Suppressor macrophage (primary cell): ENCODE measurements around the gene RTP2.
A peak's percentile ranks its signal among the peaks of the same experiment; 100 is the strongest.
"Not testable (repeated sequence)": the region's sequence is repeated elsewhere in the genome, so short reads cannot be mapped to it uniquely, and the experiment has no call there.

Experiments used
- DNase-seq, 4 experiments: peaks; one replicate each; pipeline ENCODE4 v3.0.0-alpha.2; 2020 to 2022

Gene RTP2

DNA sequence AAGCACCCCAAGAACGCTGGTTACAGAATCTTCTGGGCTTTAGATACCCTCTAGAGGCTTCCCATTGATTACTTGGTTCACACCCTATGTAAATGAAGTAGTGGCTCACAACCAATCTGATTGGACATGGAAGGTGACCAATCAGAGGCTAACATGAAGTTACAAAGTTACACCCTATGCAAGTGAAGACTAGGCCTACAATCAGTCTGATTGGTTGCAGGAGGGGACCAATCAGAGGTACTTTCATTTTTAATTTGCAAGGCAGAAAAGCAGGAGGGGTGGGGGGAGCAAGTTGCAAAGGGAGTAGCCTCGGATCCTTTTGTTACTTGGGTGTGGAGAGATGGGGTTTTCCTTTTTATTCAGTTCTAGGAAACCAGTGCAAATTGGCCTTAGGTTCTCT, 11.1 kb upstream of the RTP2 start:
- peak in 2 of 4 experiments; percentile 12 to 26 for DNase-seq

DNA sequence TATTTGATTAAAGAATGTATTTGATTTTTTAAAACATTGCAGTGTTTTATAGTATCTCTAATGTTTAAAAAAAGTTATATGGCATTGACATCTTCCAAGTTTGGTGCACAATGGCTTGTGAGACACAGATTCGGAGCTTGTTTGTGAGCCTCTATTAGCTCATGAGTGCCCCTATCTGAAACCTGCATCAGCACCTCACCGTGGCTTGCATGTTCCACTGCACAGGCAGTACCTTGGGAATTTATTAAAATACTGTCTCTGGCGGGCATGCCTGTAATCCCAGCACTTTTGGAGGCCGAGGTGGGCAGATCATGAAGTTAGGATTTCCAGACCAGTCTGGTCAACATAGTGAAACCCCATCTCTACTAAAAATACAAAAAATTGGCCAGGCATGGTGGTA, 6.8 kb upstream of the RTP2 start:
- DNase-seq: no peak

DNA sequence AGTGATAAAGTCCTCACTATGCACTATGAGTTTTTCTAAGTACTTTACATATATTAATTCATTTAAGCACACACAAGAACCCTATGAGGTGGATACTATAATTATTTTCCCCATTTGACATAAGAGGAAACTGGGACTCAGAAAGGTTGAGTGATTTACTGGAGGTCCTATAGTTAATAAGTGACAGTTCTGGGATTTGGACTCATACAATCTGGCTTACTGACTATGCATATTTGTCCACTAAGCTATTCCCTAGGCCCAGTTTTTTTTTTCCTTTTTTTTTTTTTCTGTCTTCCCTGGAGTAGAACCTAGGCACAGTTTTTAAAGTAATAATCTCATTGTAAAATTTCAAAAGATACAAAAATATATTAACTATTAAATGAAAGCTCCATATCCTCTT, 6.3 kb upstream of the RTP2 start:
- no peak for DNase-seq

DNA sequence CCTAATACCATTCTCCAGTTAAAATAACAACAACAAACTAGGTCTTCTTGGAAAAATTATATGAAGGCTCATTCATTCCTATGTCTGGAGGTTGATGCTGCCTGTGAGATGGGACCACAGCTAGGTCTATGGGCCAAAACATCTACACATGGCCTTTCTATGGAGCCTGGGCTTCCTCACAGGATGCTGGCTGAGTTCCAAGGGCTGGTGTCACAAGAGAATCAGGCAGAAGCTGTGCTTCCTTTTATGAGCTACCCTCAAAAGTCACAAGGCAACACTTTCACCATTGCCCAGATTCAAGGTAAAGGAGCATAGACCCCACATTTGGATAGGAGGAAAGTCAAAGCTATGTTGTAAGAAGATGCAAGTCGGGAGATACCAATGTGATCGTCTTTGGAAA, 4.6 kb upstream of the RTP2 start:
- DNase-seq: peak; percentile 89 to 97 (median 90)

DNA sequence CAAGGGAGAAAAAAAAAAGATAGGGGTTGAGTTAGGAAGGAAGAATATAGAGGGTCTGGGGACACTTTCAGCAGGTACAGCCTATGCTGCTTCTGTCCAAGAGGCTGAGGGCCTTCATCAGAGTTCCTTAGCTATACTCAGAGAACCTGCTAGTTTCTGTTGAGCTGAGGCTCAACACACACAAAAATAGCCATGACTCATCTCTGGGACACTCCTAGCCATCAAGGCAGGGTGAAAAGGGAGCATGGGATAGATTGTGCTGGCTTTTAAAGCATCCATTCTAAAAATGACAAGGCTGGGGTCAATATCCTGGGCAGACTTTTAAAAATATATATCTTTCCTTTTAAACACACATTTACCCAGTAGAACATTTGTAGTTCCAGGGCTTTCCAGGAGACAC, 2.8 kb upstream of the RTP2 start:
- no peak for DNase-seq

DNA sequence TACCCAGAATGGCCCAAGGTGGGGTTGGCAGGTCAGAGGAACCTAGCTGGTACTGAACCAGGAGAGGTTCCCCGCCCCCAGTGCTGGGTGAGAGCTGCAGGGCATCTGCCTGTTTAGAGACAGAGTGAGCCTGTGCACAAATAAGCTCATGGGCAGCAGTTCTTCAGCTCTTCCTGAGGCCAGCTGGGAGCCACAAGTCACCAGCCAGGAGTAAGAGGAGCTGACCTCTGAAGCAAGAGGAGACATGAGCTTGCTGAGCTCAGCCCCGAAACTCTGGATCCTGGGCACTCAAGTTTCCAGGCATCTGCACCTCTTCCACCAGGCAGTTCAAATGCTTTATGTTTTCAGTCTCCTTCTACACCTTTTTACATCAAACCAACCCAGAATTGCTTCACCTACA, 2.1 kb downstream of the RTP2 start:
- no peak for DNase-seq

DNA sequence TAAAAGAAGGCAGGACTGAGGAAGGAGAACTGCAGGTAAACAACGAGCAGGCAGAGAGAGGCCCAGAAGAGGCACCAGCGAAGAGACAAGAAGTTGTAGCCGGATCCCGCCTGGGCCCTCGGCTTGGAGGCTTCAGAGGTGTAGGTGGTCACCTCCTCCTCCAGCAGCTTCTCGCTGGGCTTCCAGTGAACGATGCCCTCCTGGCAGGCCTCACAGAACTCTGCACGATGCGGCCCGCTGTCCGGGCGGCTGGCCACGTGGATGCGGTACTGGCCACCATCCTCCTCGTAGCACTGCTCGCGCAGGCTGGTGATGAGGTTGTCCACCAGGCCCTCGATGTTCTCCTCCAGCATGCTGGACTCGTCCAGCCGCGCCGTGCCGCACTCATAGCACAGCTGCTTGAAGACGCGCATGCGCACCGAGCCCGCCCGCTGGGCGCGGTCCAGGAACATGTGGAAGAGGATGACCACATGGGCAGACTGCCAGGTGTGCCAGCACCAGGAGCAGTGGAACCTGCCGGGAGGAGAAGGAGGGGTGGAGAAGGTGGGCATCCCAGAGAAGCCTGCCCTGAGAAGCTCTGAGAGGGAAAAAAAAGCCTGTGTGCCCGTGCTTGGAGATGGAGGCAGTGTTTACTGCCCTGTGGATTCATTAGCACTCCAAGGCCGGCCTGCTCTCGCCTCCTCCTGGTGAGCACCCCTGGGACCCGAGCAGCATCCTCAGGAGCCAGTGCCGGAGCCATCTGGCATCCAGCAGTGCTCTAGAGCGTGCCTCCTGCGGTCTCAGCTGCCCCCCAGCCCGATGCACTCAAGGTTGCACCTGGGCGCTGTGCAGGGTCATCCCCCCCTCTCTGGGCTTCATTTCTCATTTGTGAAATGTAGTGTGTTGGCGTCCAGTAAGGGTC, 3.6 kb downstream of the RTP2 start:
- DNase-seq: no peak

DNA sequence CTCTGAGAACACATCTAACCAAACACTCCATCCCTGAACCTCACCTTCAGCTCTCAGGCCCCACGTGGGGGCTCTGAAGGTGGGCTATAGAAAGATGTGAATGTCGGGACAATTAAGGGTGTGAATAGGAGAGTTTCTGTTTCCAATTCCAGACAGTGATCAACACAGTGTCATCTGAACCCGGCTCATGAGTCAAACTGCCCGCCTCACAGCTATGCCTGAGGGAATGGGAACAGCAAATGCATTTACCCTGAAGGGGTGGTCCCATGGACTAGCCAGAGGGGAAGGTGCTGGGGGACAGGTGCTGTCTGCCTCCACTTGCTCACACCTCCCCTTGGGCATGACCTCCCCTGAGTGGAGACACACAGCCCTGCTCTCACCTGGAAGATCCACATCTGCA, 6.3 kb downstream of the RTP2 start:
- DNase-seq: no peak

DNA sequence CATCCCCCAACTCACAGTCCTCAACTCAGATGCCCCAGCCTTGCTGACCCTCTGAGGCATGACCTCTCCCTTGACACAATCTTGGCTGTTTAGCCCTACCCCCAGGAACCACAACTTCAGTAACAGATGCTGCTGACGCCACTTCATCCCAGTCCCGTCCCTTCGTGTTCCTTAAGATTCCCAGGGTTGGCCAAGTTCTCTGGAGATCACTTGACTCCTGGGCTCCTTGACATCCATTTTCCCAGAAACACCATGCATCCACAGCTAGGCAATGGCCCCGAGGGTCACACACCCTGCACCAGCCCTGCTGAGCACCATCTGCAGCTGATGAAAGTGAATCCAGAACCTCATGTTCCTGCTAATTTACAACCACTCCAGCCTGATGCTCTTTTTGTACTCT, 6.9 kb downstream of the RTP2 start:
- DNase-seq: no peak

DNA sequence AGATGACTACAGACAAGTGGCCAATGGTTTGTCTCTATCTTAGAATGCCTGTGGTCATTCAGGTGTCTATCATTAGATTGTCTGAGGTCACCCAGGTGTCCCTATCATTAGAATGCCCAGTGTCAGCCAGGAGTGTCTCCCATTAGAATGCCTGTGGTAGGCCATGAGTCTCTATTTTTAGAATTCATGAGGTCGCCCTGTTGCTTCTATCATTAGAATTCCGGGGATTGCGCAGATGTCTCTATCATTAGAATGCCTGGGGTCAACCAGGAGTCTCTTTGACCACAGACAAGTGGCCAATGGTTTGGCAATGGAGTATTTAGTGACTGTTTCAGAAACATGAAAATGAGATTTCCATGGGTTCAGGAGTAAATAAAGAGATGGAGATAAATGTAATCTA, 7.6 kb downstream of the RTP2 start:
- no peak for DNase-seq

DNA sequence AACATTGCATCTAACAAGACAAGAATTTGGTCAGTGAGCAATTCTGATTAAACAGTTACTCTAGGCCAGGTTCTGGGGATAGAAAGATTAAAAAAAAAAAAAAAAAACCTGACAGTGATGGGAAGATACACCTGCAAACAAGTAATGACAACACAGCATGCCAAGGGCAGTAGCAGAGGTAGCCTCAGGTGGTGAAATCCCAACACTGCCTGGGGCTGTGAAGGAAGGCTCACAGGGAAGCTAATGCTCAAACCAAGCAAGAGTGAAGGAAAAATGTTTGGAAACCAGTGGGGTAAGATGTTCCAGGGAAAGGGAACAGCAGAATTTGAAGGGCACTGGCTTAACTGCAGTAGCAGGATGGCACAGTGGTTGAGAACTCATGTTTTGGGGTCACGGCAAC, 8.9 kb downstream of the RTP2 start:
- DNase-seq: no peak

DNA sequence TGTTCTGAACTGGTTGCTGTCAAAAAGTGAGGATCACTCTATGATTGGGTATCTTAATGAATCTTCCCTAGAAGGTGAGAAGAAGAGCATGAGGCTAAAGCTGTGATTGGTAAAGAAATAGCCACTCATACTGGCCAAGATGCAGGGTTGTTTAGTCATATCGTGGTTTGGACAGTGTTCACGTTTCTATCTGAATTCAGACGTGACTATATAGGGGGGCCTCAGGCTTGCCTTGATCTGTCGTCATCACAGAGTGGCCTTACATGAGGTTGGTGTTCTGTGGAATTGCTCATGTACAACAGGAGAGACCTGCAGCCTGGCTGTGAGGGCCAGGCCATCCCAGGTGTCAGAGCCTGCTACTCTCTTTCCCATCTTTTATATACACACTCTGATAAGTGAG, 12.4 kb downstream of the RTP2 start:
- no peak for DNase-seq

DNA sequence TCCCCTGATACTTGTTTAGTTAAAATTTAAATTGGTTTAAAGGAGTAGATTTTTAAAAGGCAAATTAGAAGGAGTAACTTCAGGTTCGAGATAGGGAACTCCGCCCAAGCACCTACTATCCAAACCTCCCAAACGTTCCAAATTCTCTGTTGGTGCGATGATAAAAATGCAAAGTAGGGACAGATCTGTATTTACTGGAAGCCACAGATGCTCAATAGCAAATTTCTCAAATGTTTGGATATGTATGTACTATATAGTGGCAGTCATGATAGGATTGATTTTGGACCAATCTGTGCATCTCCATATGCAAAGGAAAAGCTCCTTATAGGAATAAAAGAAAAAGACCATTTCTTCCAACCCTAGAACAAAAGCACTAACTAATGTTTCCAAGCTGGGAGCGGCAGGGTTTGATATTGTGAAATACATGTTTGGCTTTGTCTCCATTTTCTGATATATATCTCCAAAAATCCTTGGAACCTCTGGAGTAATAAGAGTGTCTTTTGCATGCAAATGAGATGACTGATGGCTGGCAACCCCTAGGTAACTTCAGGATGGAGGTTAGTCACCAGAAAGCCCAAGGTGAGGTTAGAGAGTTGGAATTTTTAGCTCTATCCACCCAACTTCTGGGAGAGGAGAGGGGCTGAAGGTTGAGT, 15.6 kb downstream of the RTP2 start:
- no peak for DNase-seq

DNA sequence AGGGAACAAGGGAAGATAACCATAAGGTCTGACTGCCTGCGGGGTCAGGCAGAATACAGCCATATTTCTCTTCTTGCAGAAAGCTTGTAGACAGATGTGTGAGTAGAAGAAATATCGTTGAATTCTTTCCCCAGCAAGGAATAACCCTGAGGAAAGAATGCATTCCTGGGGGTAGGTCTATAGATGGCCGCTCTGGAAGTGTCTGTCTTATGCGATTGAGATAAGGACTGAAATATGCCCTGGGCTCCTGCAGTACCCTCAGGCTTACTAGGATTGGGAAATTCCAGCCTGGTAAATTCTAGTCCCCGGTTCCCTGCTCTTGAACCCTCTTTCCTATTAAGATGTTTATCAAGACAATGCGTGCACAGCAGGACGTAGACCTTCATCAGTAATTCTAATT, 16.4 kb downstream of the RTP2 start:
- no peak for DNase-seq

DNA sequence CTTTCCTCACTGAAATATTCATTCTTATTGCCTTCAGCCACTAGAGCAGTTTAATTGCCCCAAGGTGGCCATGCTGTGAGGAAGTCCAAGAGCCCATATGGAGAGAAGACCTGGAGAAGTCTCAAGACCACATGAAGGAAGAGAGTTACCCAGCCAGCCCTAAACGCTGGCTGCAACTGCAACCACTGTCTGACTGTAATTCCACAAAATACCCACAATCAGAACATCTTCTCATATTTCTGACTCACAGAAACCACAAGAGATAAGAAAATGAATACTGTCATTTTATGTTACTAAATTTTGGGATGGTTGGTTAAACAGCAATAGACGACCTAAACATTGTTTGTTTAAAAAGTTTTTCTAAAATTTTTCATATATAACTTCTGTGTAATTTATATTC, 17.5 kb downstream of the RTP2 start:
- DNase-seq: no peak

DNA sequence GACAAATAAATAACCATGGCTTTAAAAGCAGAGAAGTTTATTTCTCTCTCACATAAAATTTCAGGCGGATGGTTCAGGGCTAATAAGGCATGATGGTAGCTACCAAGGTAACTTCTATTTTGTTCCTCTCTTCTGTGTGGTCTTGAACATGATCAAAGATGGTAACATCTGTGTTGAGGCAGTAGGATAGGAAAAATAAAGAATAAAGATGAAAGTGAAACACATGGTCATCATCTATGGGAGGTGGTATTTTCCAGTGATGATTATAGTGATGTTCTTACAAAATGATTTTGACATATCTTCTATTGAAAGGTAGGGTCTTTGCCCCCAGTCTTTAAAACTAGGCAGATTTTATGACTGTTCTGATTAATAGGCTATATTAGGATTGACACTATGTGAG, 17.9 kb downstream of the RTP2 start:
- DNase-seq: no peak

DNA sequence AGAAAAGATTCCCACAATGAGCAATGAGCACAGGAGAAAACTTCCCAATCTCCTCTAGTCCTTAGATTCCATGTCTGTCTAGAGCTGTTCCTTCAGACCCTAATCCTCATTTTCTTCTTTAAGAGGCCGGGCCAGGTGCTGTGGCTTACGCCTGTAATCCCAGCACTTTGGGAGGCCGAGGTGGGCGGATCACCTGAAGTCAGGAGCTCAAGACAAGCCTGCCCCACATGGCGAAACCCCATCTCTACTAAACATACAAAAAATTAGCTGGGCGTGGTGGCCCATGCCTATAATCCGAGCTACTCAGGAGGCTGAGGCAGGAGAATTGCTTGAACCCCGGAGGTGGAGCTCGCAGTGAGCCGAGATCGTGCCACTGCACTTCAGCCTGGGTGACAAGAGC, 20.6 kb downstream of the RTP2 start:
- not testable (repeated sequence) for DNase-seq

DNA sequence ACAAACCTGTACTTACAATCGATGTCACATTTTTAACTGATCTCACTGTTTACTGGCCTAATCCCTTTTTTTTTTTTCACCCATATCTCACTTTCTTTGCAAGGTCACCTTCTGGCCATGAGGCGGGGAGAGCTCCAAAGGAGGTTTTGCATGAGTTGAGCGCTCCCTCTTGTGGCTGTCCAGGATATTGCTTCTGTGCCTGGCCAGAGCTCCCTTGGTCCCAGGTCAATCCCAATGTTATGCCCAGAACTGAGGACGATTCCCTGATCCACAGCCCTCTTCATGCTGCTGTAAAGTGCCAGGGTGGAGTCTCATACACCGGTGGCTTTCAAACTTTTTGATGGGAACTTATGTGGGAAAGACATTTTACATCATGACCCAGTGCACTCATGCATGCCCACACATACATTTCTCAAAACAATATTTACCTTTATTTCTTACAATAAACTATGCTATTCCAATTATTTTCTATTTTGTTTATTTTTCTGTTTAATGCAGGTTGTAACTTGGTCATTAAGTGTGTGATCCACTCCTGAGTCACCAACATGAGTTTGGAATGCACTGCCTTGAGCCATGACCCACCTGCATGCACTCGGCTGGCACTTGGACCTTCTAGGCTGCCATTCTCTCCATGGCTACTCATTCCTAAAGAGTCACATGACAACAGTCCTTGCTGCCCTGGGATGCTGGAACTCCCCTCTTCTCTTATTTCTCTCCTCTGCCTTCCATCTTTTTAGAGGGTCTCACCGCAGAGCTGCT, 22.5 kb downstream of the RTP2 start:
- peak; percentile 77 to 86 (median 80) for DNase-seq

DNA sequence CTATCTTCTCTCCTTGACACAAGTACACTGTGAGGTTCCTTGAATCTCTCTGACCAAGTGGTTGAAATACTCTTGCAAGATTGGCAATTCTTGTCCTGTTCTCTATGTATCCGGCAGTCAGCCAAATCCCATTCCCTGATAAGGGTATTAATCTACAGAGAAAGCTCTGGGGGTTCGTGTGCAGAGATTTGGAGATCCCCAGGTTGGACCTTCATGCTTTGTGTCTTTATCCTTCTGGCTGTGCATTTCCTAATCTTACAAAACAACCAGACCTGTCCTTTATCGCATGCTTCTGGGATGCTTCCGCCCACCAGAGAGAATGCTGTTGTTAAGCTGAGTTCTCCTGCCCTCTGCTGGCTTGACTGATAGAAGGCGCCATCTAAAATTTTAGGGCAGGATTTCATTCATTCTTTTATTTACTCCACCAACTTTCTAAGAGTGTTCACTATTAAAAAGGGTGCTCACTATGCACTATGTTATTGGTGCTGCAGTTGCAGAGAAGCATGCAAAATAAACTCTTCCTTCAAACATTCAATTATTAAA, 23.6 kb downstream of the RTP2 start:
- peak; percentile 65 to 77 (median 68) for DNase-seq

DNA sequence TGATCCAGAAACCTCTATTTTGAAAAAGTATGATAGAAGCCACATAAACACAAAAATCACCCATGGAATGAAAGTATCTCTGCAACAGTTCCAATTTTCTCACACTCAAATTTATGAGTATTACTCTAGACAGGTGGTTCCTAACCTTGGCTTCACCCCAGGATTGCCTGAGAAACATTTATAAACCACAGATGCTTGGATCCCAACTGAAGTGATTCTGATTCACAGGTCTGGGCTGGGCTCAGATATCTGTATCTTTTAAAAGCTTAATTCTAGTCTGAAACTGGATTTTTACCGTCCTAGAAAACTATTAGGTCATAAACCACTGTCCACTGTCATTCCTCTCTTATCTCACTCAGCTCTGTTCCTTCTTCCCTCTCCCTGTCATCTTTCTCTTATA, 24.8 kb downstream of the RTP2 start:
- DNase-seq: no peak

DNA sequence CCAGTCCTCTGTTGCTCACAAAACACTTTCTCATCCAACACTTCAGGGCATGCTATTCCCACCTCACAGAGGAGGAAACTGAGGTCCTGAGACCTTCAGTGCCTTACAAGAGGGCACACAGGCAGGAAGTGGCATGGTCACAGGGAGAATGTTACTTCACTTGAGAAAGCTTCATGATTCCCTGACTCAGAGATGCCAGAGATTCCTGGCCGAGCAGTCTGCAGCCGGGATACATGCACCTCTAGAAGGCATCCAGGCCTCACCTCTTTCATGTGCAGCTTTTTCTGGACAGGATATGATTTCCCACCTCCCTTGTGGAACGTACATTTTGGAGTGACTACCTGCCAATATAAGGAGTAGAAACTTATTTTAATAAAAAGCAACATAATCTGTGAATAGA, 29.3 kb downstream of the RTP2 start:
- no peak for DNase-seq

DNA sequence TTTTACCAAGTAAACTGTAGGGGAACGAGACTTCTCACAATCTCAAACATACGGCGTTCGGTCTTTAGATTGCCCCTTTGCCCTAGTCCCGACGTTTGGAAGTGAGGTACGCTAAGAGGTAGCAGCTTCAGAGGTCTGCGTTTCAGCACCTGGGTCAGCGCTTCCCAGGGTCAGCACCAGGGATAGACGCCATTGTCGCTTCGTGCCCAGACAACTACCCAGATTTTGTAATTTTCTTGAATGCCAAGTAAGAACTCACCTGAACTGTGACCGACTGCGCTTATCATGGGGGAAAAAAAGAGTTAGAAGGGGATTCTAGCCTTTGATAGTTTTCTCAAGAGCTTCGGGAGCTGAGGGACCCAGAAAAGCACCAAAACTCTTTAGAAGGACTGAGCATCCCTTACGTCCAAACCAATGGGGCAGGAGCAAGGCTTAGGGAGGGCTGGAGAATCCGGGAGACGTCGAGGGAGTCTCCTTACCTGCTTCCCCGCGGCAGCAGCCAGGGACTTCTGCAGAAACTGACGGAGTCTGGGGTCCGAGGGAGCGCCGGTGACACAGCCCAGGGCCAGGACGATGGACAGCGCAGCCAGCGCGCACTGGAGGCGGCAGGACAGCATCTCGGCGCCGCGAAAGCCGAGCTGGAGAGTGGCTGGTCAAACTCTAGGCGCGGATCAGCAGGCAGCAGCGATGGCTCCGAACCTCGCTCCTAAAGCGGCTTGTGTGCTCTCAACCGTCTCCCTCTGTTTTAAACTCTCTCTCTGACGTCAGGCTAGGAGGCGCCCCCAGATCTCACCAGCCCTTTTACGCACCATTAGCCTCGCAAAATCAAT, 32.5 kb downstream of the RTP2 start, which contains the start of gene SST:
TSS of gene SST (minus strand) at position 720 of the 830 bp plus-strand sequence. CDS start at position 617, 103 bp downstream.
- DNase-seq: peak; percentile 32 to 60 (median 44)
